Fibroblast of lung (primary cell): ENCODE data around the gene NUDT8. TPM values are rescaled to one million over a fixed set of nuclear protein-coding genes. Genes with fewer than 3 reads are reported as not detected.

ENCODE experiments used
- DNase-seq, 2 donors: peaks; one replicate each; pipeline versions ENCODE4 v3.0.0 to v3.0.0-alpha.2; 2010; ENCODE audit warnings: low read depth in 2 of 2
- H2AFZ ChIP-seq: 2 replicates; pipeline ENCODE4 v1.5.1; 2012; ENCODE audit warnings: low read length, control low read depth, inconsistent platforms
- H3K27ac ChIP-seq: 2 replicates; pipeline ENCODE4 v1.5.1; 2011; ENCODE audit warnings: low read length, control low read depth; ENCODE audit not compliant: insufficient read depth
- H3K27me3 ChIP-seq: 2 replicates; pipeline ENCODE4 v1.5.1; 2011; ENCODE audit warnings: mild to moderate bottlenecking, low read length; ENCODE audit not compliant: control insufficient read depth, insufficient read depth
- H3K36me3 ChIP-seq: 2 replicates; pipeline ENCODE4 v1.5.1; 2011; ENCODE audit warnings: low read length; ENCODE audit not compliant: control insufficient read depth, insufficient read depth
- H3K4me1 ChIP-seq: 2 replicates; pipeline ENCODE4 v1.5.1; 2011; ENCODE audit warnings: low read length; ENCODE audit not compliant: control insufficient read depth, insufficient read depth; ENCODE audit errors: extremely low read depth
- H3K4me2 ChIP-seq: 2 replicates; pipeline ENCODE4 v1.5.1; 2011; ENCODE audit warnings: low read length, control low read depth; ENCODE audit not compliant: insufficient read depth; ENCODE audit errors: extremely low read depth
- H3K4me3 ChIP-seq, 4 experiments: fragments of 200-600 bp in 1 of 4; sonication (generic) in 1 of 4; replicated peaks in 1 of 4; 2 replicates each; pipeline ENCODE4 v1.5.1; 2011 to 2016; ENCODE audit warnings: low read length in 4 of 4, low read depth in 3 of 4, mild to moderate bottlenecking in 3 of 4, control low read depth in 2 of 4, inconsistent platforms in 1 of 4, mixed read lengths in 1 of 4; ENCODE audit not compliant: insufficient read depth in 1 of 4; ENCODE audit errors: control extremely low read depth in 1 of 4
- H3K79me2 ChIP-seq: 2 replicates; pipeline ENCODE4 v1.5.1; 2012; ENCODE audit warnings: mild to moderate bottlenecking, low read length, inconsistent platforms; ENCODE audit not compliant: control insufficient read depth, insufficient read depth
- H3K9ac ChIP-seq: 2 replicates; pipeline ENCODE4 v1.5.1; 2011; ENCODE audit warnings: mild to moderate bottlenecking, low read length, control low read depth; ENCODE audit not compliant: insufficient read depth
- H3K9me3 ChIP-seq: 2 replicates; pipeline ENCODE4 v1.5.1; 2012; ENCODE audit warnings: low read depth, low read length; ENCODE audit not compliant: control insufficient read depth, insufficient read depth
- H4K20me1 ChIP-seq: 2 replicates; pipeline ENCODE4 v1.5.1; 2011; ENCODE audit warnings: low read length; ENCODE audit not compliant: control insufficient read depth, insufficient read depth; ENCODE audit errors: extremely low read depth
- CTCF ChIP-seq, 2 donors: IDR thresholded peaks in 1 of 2; conservative IDR thresholded peaks in 1 of 2; 1 replicate in 1 of 2; 2 replicates in 1 of 2; pipeline ENCODE4 v1.5.1; 2011 to 2012; ENCODE audit warnings: low read length in 2 of 2, control low read depth in 1 of 2, inconsistent platforms in 1 of 2, low read depth in 1 of 2, mild to moderate bottlenecking in 1 of 2
- EZH2 ChIP-seq: IDR thresholded peaks from 2 replicates; pipeline ENCODE4 v1.5.1; 2012; ENCODE audit warnings: low read length, control low read depth, mild to moderate bottlenecking; ENCODE audit errors: missing control alignments
- polyA plus RNA-seq, 2 donors: library from polyadenylated mRNA; depleted of rRNA in 1 of 2; stranded (reverse) in 1 of 2; unstranded in 1 of 2; fragments of >200 nt; gene quantifications; 2 replicates each; pipeline ENCODE4 v1.2.1, GENCODE V29; 2011 to 2012; ENCODE audit warnings: missing spikeins in 1 of 2
- total RNA-seq: library from RNA; depleted of rRNA; stranded (reverse); fragments of >200 nt; gene quantifications from 2 replicates; pipeline ENCODE4 v1.2.1, GENCODE V29; 2014

Gene NUDT8
- total and polyA plus RNA-seq, 2 donors (not counting 1 experiment from before 2014, with no cell fraction given), result 0.90 to 5.0 TPM

DNA sequence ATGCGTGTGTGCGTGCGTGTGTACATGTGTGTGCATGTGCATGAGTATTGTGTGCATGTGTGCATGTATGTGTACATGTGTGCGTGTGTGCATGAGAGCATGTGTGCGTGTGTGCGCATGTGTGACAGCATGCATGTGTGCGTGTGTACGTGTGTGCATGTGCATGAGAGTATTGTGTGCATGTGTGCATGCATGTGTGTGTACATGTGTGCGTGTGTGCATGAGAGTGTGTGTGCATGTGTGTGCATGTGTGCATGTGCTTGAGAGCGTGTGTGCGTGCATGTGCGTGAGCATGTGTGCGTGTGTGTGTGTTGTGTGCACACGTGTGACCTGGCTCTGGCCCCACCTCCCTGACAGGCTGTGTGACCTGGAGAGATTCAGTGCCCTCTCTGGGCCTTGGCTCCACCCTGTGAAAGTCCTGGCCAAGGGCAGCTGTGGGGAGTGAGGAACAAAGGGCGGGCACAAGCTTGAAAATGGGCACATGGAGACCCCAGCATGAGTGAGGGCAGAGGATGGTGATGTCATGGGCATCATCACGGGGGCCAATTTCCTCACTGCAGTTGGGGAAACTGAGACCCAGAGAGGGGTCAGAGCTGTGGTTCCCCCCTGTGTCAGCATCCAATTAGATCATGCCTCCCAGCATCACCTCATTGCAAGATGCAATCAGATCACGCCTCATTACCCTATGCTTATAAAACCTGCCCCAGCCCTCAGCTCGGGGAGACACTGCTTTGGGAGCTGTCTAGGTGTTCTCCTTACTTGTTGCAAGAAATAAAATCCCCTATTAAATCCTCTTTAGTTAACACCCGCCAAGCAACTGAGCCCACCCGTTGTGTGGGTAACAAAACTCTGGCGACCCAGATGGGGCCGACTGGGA is 20.1 kb upstream of the NUDT8 start:
- no peaks in the 10 kb centered on the region for H3K9me3 ChIP-seq
- no peaks in the 10 kb centered on the region for H3K27me3 ChIP-seq
- H3K36me3 ChIP-seq, result no peaks in the 10 kb centered on the region
- no peaks in the 10 kb centered on the region for H4K20me1 ChIP-seq
- no peak overlapping the region for H3K4me2 ChIP-seq
- no peak overlapping the region for H3K9ac ChIP-seq
- H3K4me3 ChIP-seq, result no peak overlapping the region
- no peaks in the 10 kb centered on the region for H3K4me1 ChIP-seq
- DNase-seq, result no peak
- no peak overlapping the region for H2AFZ ChIP-seq
- H3K27ac ChIP-seq, result no peak overlapping the region
- TF ChIP-seq EZH2 (no peak), CTCF (conservative IDR thresholded peaks at IDR 0.05 in 1 of 2, IDR thresholded peaks at IDR 0.05 in 1 of 2; ENCODE audit: low read depth in 1 of 2, low read length in 2 of 2) (no peak)
- H3K79me2 ChIP-seq, result no peaks in the 10 kb centered on the region

GRCh38 chr11:67648796-67649613 is 19.3 kb upstream of the NUDT8 start:
- Histone ChIP-seq H3K27ac (no peak overlapping the region), H3K4me2 (no peak overlapping the region), H3K79me2 (no peaks in the 10 kb centered on the region), H2AFZ (no peak overlapping the region), H3K4me3 (no peak overlapping the region), H3K27me3 (no peaks in the 10 kb centered on the region), H3K4me1 (no peaks in the 10 kb centered on the region), H3K9me3 (no peaks in the 10 kb centered on the region), H4K20me1 (no peaks in the 10 kb centered on the region), H3K9ac (no peak overlapping the region), H3K36me3 (no peaks in the 10 kb centered on the region)
- no peak for DNase-seq
- TF ChIP-seq CTCF (conservative IDR thresholded peaks at IDR 0.05 in 1 of 2, IDR thresholded peaks at IDR 0.05 in 1 of 2; ENCODE audit: low read depth in 1 of 2, low read length in 2 of 2) (no peak), EZH2 (no peak)

DNA sequence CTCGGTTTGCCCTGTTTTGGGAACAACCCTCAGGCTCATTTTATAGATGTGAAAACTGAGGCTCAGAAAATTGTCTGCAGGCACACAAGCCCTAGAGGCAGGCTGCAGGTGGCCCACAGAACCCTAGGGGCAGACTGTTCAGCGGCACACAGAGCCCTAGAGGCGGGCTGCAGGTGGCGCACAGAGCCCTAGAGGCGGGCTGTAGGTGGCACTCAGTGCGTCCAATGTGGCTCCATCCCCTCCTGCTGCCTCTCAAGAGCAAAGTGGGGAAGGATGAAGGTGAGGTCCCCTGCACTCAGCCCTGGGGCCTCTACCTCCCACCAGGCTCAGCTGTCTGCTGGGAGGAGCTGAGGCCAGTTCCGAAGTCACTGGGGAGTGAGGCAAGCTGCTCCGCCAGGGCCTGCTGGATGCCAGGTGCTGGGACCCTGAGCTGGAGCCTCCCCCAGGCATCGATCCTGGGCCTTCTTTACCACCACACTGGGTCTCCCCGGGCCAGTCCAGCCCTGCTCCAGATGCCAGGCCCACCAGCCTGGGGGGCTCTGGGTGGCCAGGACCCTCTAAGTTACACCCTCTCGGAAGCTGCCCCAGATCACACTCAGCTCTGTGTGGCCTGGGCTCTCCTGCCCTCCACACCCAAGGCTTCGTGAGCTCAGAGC is 18.5 kb upstream of the NUDT8 start:
- peak in 1 of 2 donors; percentile 8 for TF ChIP-seq CTCF (conservative IDR thresholded peaks at IDR 0.05 in 1 of 2, IDR thresholded peaks at IDR 0.05 in 1 of 2; ENCODE audit: low read depth in 1 of 2, low read length in 2 of 2)
- no peak for TF ChIP-seq EZH2
- no peak for DNase-seq
- no peaks in the 10 kb centered on the region for H3K36me3 ChIP-seq

More for the DNA sequence above, 18.5 kb upstream of the NUDT8 start:
- Histone ChIP-seq H2AFZ (no peak overlapping the region), H3K9ac (no peak overlapping the region), H4K20me1 (no peaks in the 10 kb centered on the region), H3K79me2 (no peaks in the 10 kb centered on the region), H3K4me3 (no peak overlapping the region), H3K4me1 (no peaks in the 10 kb centered on the region), H3K4me2 (no peak overlapping the region), H3K9me3 (no peaks in the 10 kb centered on the region), H3K27ac (no peak overlapping the region), H3K27me3 (no peaks in the 10 kb centered on the region)
